ENCODE measurements around the gene IQCE. TPM values are rescaled to one million over a fixed set of nuclear protein-coding genes. Genes with fewer than 3 reads are reported as not detected.
A peak's percentile ranks its signal among the peaks of the same experiment; 100 is the strongest.

IQCE gene
- total RNA-seq, 2 donors from 2014 or later: 14.6 to 19.1 TPM

DNA sequence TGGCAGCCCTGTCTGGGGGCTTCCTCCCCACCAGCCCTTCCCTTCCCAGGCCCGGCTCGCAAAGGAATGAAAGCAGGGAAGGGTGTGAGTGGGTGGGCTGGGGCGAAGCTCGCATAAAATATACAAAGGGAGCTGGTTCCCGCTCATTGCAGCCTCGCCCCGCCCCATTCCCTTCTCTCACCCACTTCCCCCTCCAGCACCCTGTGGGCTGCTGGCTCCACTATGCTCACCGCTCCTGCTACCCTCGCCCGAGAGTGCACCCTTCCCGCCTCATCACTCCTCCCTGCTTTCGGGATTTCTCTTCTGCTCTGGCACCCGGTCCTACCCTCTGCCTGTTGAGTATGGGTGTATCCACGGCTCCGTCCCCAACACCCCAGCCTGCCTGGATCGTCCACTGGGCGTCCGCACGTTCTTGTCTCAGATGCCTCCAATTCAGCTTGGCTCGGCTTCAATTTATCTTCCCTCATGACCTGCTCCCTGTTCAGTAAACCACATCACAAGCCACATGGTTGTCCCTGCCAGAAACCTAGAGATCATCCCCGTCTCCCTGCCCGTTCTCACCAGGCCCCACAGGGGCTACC lies 58.6 kb downstream of the IQCE start:
- no peak for DNase-seq (ENCODE audit: low spot score)
- intact Hi-C loops (cut with DNase I): no loop called here

DNA sequence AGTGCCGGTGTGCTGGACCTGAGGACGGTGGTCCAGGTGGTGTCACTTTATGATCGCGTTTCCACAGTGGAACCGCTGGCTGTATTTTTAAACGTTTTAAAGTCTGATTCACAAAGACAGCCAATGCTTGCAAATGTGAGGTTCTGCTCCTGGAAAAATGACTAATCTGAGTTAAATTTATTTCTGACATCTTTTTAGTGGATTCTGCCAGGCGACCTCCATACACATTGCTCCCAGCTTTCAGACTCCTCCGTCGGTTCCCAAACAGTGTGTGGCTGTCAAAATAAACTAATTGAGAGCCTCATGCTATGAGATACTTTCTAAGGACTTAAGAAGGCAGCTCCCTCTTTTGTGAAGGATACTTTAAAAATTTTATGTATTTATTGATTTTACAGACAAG lies 60.3 kb downstream of the IQCE start:
- intact Hi-C loops (cut with DNase I): no loop called here
- no peak for DNase-seq (ENCODE audit: low spot score)

- intact Hi-C loops (cut with DNase I): no loop called here
- DNase-seq (ENCODE audit: low spot score): no peak
These were observed 62.5 kb downstream of the IQCE start for GRCh38 chr7:2621061-2621828.

GRCh38 chr7:2621948-2622640 lies 63.3 kb downstream of the IQCE start:
- DNase-seq (ENCODE audit: low spot score): no peak
- intact Hi-C loops (cut with DNase I): no loop called here

DNA sequence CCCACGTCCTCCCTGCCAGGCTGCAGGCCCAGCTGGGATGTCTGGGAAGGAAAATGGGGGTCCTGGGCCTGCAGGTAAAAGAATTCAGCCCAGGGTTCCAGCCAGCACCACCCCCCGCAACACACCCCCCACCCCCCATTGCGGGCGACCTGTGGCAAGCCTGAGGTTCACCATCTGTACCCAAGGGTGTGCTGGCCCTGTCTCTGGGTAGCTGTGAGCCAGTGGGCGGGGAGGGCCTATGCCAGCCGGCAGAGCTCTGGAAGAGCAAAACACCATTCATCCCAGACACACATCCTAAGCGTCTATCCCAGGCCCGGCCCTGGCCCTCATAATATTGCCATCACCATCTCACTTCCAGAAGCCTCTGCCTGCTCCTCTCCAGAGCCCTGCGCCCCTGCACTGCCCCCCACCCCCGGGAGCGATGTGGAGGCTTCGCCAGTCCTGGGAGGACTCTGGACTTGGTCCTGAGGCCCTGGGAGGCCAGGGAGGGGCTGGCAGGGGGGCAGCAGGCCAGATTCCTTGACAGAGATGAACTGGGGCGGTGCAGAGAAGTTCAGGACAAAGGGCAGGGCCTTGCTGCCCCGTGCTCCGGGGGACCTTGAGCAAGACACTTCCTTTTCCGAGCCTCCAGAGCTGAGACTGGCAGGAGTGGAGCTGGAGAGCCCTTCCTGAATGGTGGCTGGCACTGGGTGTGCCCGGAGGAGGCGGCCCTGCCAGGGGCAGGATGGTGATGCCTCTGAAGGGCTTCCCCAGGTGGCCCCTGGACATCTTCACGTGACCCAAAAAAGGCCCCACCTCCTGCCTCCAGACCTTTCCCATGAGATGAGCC lies 64.3 kb downstream of the IQCE start:
- no peak for DNase-seq (ENCODE audit: low spot score)
- intact Hi-C loops (cut with DNase I): no loop called here

GRCh38 chr7:2623698-2624014 lies 64.9 kb downstream of the IQCE start:
- intact Hi-C loops (cut with DNase I): no loop called here
- DNase-seq (ENCODE audit: low spot score): no peak

GRCh38 chr7:2624293-2624886 lies 65.6 kb downstream of the IQCE start:
- DNase-seq (ENCODE audit: low spot score): no peak
- intact Hi-C loops (cut with DNase I): no loop called here

DNA sequence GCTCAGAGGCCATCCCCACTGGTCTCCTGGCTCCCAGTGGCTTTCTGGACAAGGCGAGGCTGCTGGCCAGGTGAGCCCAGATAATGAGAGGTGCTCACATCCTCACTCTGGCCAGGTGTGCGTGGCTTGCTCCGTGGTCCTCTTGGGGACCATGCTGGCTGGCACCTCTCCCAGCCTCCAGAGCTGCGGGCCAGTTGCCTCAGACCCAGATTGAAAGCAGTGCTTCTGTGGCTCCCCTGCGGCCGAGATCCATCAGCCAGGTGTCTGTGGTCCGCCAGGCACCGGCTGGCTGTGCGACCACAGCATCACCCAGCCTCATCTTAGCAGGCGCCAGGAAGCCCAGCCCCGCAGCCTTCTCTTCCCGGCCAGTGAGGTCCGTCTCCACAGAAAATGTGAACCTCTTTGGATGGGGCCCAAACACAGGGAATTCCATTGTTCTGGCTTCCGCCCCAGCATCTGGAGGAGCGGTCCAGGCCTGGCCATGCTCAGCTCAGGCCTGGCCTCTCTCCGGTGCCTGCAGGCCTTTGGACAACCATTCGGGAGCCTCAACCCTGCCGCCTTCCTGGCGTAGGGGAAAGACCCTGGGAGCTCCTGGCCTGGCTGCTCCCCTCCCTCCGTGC lies 67.8 kb downstream of the IQCE start:
- DNase-seq (ENCODE audit: low spot score): no peak

GRCh38 chr7:2627258-2628129 lies 68.7 kb downstream of the IQCE start:
- no peak for DNase-seq (ENCODE audit: low spot score)
- intact Hi-C loops (cut with DNase I): no loop called here

More for the DNA sequence above, 67.8 kb downstream of the IQCE start:
- intact Hi-C loops (cut with DNase I): no loop called here

DNA sequence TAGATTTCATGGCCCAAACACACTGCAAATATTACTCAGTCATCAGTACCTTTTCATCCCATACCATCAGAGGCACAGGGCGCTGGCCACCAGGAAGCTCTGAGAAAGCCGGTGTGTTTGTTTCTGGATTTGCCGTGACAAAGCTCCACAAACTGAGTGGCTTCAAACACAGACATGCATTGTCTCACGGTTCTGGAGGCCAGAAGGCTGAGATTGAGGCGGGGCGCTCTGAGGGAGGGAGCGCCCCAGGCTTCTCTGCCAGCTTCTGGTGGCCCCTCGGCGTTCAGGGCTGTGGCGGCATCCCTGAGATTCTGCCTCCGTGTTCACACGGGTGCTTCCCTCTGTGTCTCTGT lies 69.3 kb downstream of the IQCE start:
- no peak for DNase-seq (ENCODE audit: low spot score)
- intact Hi-C loops (cut with DNase I): no loop called here

- DNase-seq (ENCODE audit: low spot score): no peak
- intact Hi-C loops (cut with DNase I): no loop called here
These were observed 70.1 kb downstream of the IQCE start for GRCh38 chr7:2628891-2629290.

- DNase-seq (ENCODE audit: low spot score): no peak
- intact Hi-C loops (cut with DNase I): no loop called here
These were observed 71.2 kb downstream of the IQCE start for GRCh38 chr7:2629746-2630681.

DNA sequence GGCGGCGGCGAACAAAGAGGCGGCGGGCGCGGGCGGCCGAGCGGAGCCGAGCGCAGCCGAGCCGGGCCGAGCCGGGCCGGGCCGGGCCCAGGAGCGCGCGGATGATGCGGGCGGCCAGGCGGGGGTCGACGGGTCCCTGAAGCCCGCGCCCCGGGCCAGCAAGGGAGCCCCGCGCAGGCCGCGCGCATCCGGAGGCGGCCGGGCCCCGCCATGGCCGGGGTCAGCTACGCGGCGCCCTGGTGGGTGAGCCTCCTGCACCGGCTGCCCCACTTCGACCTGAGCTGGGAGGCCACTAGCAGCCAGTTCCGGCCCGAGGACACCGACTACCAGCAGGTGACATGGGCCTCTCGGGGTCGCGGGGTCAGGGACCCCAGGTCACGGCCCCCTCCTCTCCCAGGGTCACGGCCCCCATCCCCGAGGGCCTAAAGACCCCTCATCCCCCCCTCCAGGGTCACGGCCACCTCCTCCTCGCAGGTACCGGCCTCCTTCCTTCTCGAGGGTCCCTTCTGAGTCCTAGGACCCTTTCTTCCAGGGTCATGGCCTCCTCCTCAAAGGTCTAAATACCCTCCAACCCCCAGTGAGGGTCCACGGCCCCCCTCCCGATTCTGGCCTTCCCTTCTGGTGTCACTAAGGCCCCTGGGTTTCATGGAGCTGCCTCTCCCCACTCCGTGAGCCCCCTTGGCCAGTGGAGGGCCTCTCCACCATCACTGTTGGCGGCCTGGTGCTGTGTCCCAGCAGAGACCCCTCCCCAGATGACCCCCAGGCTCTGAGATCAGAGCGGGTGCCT lies 73.4 kb downstream of the IQCE start, which contains the start of gene TTYH3:
Gene TTYH3 (plus strand): TSS at position 41 of the 787 bp plus-strand sequence. CDS start 170 bp downstream, at position 211.
- DNase-seq (ENCODE audit: low spot score): peak; percentile 86
- intact Hi-C loops (cut with DNase I): no loop called here

- intact Hi-C loops (cut with DNase I): no loop called here
- DNase-seq (ENCODE audit: low spot score): peak; percentile 91
These were observed 74.2 kb downstream of the IQCE start for GRCh38 chr7:2632733-2633537.

GRCh38 chr7:2633538-2634266 lies 74.9 kb downstream of the IQCE start:
- DNase-seq (ENCODE audit: low spot score): peak; percentile 93
- intact Hi-C loops (cut with DNase I): no loop called here

Measured in posterior vena cava (tissue), 2 donors.